Small intestine (tissue), 7 donors: ENCODE measurements around the gene USP4. TPM values are rescaled to one million over a fixed set of nuclear protein-coding genes. Genes with fewer than 3 reads are reported as not detected.
"Not testable (repeated sequence)": the region's sequence is repeated elsewhere in the genome, so short reads cannot be mapped to it uniquely, and the experiment has no call there.

Experiments
- DNase-seq, 2 donors: peaks; one replicate each; pipeline versions ENCODE4 v3.0.0 to v3.0.0-alpha.2; 2013
- FAIRE-seq: peaks from 2 replicates; lab custom pipeline; 2012; peaks lifted over from hg19 to GRCh38; lab: Jason Lieb, UNC
- H3K27ac ChIP-seq, 3 donors: one replicate each; pipeline ENCODE4 v1.5.1; 2013; ENCODE audit warnings: low read length in 2 of 3, mild to moderate bottlenecking in 2 of 3, control low read depth in 1 of 3, inconsistent platforms in 1 of 3, low read depth in 1 of 3, moderate library complexity in 1 of 3
- H3K27me3 ChIP-seq, 3 donors: one replicate each; pipeline ENCODE4 v1.6.1; 2013; ENCODE audit warnings: low read length in 3 of 3, inconsistent platforms in 1 of 3; ENCODE audit not compliant: control insufficient read depth in 3 of 3, insufficient read depth in 3 of 3
- H3K36me3 ChIP-seq, 3 donors: one replicate each; pipeline ENCODE4 v1.6.1; 2013; ENCODE audit warnings: low read length in 3 of 3, inconsistent platforms in 1 of 3, low read depth in 1 of 3, mild to moderate bottlenecking in 1 of 3, moderate library complexity in 1 of 3; ENCODE audit not compliant: control insufficient read depth in 3 of 3, insufficient read depth in 2 of 3
- H3K4me1 ChIP-seq, 3 donors: one replicate each; pipeline ENCODE4 v1.6.1; 2013; ENCODE audit warnings: low read length in 2 of 3, inconsistent platforms in 1 of 3, low read depth in 1 of 3, mild to moderate bottlenecking in 1 of 3, moderate library complexity in 1 of 3; ENCODE audit not compliant: control insufficient read depth in 3 of 3, insufficient read depth in 2 of 3
- H3K4me3 ChIP-seq, 3 donors: one replicate each; pipeline ENCODE4 v1.5.1; 2013; ENCODE audit warnings: low read length in 3 of 3, control low read depth in 1 of 3, inconsistent platforms in 1 of 3, low read depth in 1 of 3, mild to moderate bottlenecking in 1 of 3, moderate library complexity in 1 of 3
- H3K9me3 ChIP-seq, 2 donors: one replicate each; pipeline ENCODE4 v1.6.1; 2013; ENCODE audit warnings: low read depth in 1 of 2, low read length in 1 of 2; ENCODE audit not compliant: control insufficient read depth in 2 of 2, insufficient read depth in 1 of 2
- WGBS, 3 donors: extraction: QIAGEN DNeasy Blood & Tissue Kit; methylation state at CpG; one replicate each; pipeline ENCODE4 v1.1.7; 2013; 5-methylcytosine and 5-hydroxymethylcytosine counted together
- polyA plus RNA-seq, 4 donors: library from polyadenylated mRNA; stranded (reverse) in 3 of 4; unstranded in 1 of 4; fragments of 200-250 nt in 3 of 4; fragments of 120-200 nt in 1 of 4; gene quantifications; one replicate each; pipeline versions ENCODE4 v1.2.1 to v1.2.3, GENCODE V29; 2013
- donor health status: healthy with polysubstance abuse.
- donor health status: control.
- donor health status: control.
- donor health status: Bipolar disorder and iron deficiency.
- donor health status: healthy.

The USP4 gene
- polyA plus RNA-seq, 4 donors, result 21.3 to 44.8 (median 24.8) TPM

GRCh38 chr3:49328350-49328749, 11.5 kb downstream of the USP4 start:
- H3K9me3 ChIP-seq, H3K27me3 ChIP-seq, H3K4me1 ChIP-seq, H3K4me3 ChIP-seq, DNase-seq, FAIRE-seq, H3K27ac ChIP-seq: not testable (repeated sequence)
- peaks cover 17 to 78% (median 18%) of the 10 kb centered on the region in 3 donors for H3K36me3 ChIP-seq
- 77 to 90% (median 89%) methylated on average over 2 of the region's 2 CpGs for whole genome bisulfite sequencing, 3 donors

GRCh38 chr3:49327485-49327884, 12.4 kb downstream of the USP4 start:
- Histone ChIP-seq H3K27ac (no peak overlapping the region), H3K4me3 (no peak overlapping the region), H3K4me1 (no peaks in the 10 kb centered on the region), H3K36me3 (peaks cover 13 to 78% (median 17%) of the 10 kb centered on the region in 3 donors), H3K27me3 (no peaks in the 10 kb centered on the region), H3K9me3 (no peaks in the 10 kb centered on the region)
- 83 to 84% (median 83%) methylated on average over 7 of the region's 7 CpGs for WGBS, 3 donors
- FAIRE-seq, result no peak
- no peak for DNase-seq

GRCh38 chr3:49324768-49325167, 15.1 kb downstream of the USP4 start:
- Histone ChIP-seq H3K36me3 (peaks cover 12 to 72% (median 20%) of the 10 kb centered on the region in 3 donors), H3K27ac (no peak overlapping the region), H3K9me3 (no peaks in the 10 kb centered on the region), H3K4me3 (no peak overlapping the region), H3K4me1 (no peaks in the 10 kb centered on the region), H3K27me3 (no peaks in the 10 kb centered on the region)
- FAIRE-seq (no peak), DNase-seq (no peak)
- 95 to 97% (median 96%) methylated on average over 7 of the region's 7 CpGs for WGBS, 3 donors

GRCh38 chr3:49316696-49317457, 23.0 kb downstream of the USP4 start:
- H3K4me3 ChIP-seq, result no peak overlapping the region
- no peaks in the 10 kb centered on the region for H3K4me1 ChIP-seq
- WGBS, 3 donors, result 91 to 97% (median 96%) methylated on average over 16 of the region's 16 CpGs
- H3K27me3 ChIP-seq, result no peaks in the 10 kb centered on the region
- H3K36me3 ChIP-seq, result peaks cover 19 to 76% (median 24%) of the 10 kb centered on the region in 3 donors
- no peaks in the 10 kb centered on the region for H3K9me3 ChIP-seq
- FAIRE-seq, result no peak
- no peak overlapping the region for H3K27ac ChIP-seq
- no peak for DNase-seq

GRCh38 chr3:49313896-49314688, 25.8 kb downstream of the USP4 start:
- Histone ChIP-seq H3K27ac (no peak overlapping the region), H3K4me1 (no peaks in the 10 kb centered on the region), H3K4me3 (no peak overlapping the region), H3K9me3 (no peaks in the 10 kb centered on the region), H3K27me3 (no peaks in the 10 kb centered on the region), H3K36me3 (peaks cover 19 to 80% (median 22%) of the 10 kb centered on the region in 3 donors)
- 92 to 100% (median 95%) methylated on average over 1 of the region's 1 CpG for WGBS, 3 donors
- DNase-seq, result no peak
- no peak for FAIRE-seq

- Histone ChIP-seq H3K4me1 (no peaks in the 10 kb centered on the region), H3K36me3 (peaks cover 12 to 72% (median 19%) of the 10 kb centered on the region in 3 donors), H3K9me3 (no peaks in the 10 kb centered on the region), H3K4me3 (no peak overlapping the region), H3K27ac (no peak overlapping the region), H3K27me3 (no peaks in the 10 kb centered on the region)
- FAIRE-seq (no peak), DNase-seq (no peak)
- WGBS, 3 donors, result 93 to 97% (median 95%) methylated on average over 3 of the region's 3 CpGs
Measured at GRCh38 chr3:49311283-49311682, 28.6 kb downstream of the USP4 start.

- no peaks in the 10 kb centered on the region for H3K4me1 ChIP-seq
- no peak overlapping the region for H3K27ac ChIP-seq
- DNase-seq, result no peak
- no peaks in the 10 kb centered on the region for H3K27me3 ChIP-seq
- WGBS, 3 donors, result 97 to 100% (median 100%) methylated on average over 1 of the region's 1 CpG
- FAIRE-seq, result no peak
- peaks cover 15 to 74% (median 22%) of the 10 kb centered on the region in 3 donors for H3K36me3 ChIP-seq
- H3K9me3 ChIP-seq, result no peaks in the 10 kb centered on the region
- H3K4me3 ChIP-seq, result no peak overlapping the region
Measured at GRCh38 chr3:49310677-49311076, 29.2 kb downstream of the USP4 start.

GRCh38 chr3:49305608-49306007, 34.2 kb downstream of the USP4 start:
- no peak for FAIRE-seq
- no peaks in the 10 kb centered on the region for H3K4me1 ChIP-seq
- H3K36me3 ChIP-seq, result peaks cover 21 to 77% (median 27%) of the 10 kb centered on the region in 3 donors
- H3K27ac ChIP-seq, result no peak overlapping the region
- 83 to 95% (median 90%) methylated on average over 5 of the region's 5 CpGs for WGBS, 3 donors
- no peak for DNase-seq
- no peak overlapping the region for H3K4me3 ChIP-seq
- no peaks in the 10 kb centered on the region for H3K9me3 ChIP-seq
- no peaks in the 10 kb centered on the region for H3K27me3 ChIP-seq
